ENCODE results near the gene SIX5.
"Not testable (repeated sequence)": the region's sequence is repeated elsewhere in the genome, so short reads cannot be mapped to it uniquely, and the experiment has no call there.

Gene SIX5

DNA sequence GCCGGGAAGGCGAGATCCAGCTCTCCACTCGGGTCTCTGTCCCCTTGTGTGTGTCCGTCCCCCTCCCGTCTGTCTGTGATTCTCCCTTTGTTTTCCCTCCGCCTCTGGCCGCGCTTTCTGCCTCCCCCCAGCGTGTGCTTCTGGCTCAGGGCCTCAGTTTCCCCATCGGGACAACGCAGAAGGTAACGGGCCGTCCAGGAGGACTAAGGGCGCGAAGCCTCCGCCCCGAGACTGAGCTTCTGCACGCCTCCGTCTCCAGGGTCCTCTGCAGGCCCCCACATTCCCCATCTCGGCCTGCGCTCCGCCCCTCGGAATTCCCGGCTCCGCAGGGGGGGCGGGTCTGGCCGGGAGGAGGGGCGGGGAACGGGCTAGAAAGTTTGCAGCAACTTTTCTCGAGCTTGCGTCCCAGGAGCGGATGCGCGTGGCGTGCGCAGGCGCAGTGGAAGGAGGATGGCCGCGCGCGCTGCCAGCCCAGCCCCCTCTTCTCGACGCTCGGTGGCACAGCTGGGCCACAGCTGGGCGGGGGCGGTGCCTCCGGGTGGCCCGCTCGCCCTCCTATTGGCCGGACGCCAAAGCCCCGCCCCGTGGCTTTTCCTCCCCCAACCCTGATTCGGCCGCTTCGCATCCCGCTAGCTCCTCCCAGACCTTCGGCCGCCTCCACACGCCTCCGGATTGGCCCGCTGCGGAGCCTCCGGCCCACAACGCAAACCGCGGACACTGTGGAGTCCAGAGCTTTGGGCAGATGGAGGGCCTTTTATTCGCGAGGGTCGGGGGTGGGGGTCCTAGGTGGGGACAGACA lies at the start of gene SIX5:
SIX5 (minus strand) TSS at position 269 of the 799 bp plus-strand sequence. CDS start 408 bp downstream, outside the sequence.
- peak; percentile 96 for DNase-seq (ENCODE audit: low read depth)

DNA sequence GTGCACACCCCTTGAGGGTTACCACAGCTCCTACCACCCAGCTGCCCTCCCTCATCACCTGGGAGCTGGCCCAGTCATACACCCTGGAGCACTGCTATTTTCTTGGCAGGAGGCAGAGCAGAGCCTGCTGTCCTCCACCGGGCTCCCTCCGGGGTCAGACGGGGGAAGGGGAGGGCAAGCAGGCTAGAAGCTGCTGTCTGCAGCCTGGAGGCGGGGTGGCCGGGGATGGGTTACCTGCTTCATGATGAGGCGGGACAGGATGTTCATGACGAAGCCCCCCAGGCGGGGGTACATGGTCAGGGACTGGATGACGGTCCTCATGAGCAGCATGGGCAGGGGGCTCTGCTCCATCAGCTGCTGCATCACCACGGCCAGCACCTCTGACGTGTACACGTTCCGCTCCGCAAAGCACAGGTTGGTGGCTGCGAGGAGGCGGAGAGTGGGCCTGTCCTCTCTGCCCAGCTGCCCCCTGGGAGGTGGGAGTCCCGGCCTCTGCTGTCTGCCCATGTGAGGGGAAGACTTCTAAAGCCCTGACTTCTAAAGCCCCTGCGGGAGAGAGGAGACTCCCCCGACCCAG lies 48.8 kb upstream of the SIX5 start:
- no peak for DNase-seq (ENCODE audit: low read depth)

DNA sequence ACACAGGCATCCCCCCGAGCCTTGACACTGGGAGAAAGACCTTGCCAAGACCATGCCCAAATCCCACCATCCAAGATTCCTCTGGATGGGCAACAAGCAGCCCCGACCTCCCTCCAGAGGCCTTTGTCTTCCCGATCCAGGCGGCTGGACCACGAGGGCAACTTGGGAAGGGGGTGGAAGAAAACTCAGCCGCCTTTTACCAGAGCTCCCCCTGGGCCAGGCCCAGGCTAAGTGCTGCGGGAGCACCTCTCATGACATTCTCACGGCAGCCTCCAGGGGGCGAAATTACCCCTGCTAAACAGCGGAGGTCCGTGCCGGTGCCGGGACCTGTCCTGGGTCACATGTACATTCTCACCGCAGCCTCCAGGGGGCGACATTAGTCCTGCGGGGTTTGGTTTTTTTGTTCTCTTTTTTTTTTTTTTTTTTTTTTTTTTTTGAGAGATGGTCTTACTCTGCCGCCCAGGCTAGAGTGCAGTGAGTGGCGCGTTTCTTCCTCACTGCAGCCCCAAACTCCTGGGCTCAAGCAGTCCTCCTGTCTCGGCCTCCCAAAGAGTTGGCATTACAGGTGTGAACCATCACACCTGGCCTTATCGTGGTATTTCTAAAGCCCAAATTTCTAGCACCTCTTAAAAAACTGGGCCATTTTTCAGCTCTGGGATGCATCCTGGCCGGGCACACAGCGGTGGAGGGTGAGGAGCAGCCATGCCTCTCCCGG lies 48.1 kb upstream of the SIX5 start:
- peak; percentile 83 for DNase-seq (ENCODE audit: low read depth)

DNA sequence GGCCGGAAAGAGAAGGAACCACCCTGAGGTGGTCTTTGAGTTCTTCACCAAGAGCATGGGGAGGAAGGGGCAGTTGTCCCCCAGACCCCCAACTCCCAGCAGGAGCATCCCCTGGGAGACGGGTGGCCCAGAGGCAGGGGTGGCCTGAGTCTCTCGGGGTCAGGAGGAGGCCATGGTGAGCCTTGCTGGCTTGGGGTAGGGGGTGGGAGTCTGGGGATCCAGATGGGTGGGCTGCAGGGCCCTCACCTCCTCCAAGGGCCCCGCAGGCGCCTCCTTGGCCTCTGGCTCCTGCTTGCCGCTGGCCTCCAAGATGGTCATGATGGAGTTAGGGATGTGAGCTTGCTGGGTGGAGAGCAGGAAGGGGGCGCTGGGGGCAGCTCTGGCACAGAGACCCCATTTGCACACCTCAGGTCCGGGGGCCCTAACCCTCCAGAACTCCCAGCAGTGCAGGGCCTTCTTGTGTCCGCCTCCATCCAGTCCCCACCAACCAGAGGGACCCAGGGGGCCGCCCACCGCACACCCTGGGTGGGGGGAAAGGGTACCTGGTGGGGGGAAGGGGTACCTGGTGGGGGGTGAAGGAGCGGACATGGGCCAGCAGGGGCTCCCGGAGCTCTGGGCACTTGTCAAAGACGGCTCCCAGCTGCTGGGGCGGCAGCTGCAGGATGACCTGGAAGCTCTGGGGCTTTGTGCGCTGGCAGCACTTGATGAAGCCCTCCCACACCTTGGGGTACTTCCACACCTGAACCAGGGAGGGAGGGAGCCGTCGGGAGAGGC lies 47.4 kb upstream of the SIX5 start:
- DNase-seq (ENCODE audit: low read depth): no peak

DNA sequence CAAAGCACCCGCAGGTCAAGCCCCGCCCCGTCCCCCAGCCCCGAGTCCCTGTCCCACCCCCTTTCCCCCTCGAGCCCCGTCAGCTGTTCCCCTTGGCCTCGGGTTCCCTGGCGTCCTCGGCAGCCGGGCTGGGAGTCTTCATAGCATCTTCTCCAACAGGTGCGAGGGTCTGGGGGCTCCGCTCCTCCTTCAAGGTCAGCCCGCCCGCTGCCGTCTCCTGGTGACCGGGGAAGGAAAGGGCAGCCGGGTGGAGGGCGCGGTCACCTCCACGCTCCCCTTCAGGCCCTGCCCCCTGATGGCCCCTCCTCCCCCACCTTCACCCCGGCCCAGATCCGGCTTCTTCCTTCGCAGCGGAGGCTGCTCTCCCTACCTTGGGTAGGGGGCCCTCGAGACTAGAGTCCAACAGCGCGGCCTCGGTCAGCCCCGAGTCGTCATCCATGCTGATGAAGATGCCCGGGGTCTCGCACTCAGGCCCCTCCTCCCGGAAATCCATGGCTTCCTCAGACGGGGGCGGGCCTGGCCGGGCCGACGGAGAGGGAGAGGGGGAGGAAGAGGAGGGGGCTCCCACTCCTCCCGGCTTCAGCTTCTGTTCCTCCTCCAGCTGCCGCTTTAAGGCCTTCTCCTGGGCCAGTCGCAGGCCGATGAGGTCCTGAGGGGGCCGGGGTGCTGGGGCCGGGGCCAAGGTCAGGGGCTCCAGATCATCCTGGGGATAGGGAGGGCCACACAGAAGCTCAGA lies 46.6 kb upstream of the SIX5 start:
- no peak for DNase-seq (ENCODE audit: low read depth)

DNA sequence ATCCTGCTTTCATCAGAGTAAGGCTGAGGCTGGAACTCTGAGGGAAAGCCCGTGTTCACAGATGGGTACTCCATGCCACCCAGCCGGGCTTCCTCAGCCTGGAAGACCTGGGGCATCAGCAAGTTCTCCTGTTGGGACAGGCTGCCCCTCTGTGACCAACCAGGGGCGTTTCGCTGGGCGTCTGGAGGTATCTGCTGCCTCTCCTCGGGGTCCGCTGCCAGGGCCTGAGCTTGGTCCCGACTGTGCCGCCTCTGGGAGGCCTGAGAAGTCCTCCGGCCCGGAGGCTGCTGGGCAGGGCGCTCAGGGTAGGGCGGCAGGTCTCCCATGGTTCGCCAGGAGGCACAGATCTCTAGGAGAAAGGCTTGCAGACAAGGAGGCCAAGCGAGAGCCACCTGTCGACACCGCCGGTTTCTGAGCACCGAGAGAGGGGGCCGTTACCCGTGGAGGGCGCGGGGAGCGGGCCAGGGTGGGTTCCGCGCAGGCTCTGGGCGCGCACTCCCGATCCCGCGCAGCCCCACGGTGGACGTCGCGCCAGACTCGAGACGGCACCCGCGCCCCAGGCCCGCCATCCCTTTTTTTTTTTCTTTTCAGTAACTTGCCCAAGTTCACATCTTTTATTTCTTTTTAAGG lies 45.9 kb upstream of the SIX5 start, which contains the start of gene RSPH6A:
RSPH6A (minus strand) TSS at position 458 of the 630 bp plus-strand sequence; CDS start at position 326, 132 bp downstream.
- DNase-seq (ENCODE audit: low read depth): no peak

DNA sequence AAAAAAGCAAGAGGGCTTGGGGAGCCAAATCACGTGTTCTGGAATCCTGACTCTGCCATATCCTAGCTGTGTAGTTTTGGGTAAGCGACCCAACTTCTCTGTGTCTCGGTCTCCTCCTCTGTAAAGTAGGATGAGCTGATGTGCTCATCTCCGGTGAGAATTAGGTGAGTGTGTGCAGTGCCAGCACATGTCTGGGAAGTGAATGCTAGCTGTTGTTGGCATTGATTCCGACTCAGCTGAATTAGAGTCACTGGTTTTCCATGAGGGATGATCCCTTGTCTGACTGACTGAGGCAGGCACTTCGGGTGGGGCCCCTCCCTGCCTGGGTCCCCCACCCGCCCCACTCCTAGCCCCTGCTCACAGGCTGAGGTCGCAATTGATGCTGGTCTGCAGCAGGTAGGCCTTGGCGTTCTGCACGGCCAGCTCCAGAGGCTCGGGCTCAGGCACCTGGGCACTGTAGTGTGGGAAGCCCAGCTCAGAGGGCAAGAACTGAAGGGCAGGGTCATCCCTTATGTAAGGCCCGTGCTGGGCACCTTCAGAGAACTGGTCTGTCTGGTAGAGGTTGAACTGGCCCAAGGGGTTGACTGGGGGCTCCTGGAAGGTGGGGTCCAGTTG lies 45.2 kb upstream of the SIX5 start:
- DNase-seq (ENCODE audit: low read depth): no peak

DNA sequence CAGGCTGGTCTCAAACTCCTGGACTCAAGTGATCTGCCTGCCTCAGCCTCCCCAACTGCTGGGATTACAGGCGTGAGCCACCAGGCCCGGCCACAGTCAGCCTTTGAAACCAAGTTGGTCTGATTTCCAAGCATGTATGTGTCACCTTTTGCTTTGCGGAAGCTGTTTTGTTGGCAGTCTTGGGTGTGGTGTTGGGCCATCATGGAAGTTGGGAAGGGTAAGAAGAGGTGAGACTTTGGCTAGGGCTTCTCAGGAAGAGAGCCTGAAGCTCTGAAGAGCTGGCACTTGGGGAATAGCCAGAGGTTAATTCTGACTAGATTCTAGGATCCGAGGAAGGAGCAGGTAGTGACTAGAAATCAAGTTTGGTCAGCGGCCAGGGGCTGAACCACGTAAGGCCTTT lies 43.2 kb upstream of the SIX5 start:
- no peak for DNase-seq (ENCODE audit: low read depth)

DNA sequence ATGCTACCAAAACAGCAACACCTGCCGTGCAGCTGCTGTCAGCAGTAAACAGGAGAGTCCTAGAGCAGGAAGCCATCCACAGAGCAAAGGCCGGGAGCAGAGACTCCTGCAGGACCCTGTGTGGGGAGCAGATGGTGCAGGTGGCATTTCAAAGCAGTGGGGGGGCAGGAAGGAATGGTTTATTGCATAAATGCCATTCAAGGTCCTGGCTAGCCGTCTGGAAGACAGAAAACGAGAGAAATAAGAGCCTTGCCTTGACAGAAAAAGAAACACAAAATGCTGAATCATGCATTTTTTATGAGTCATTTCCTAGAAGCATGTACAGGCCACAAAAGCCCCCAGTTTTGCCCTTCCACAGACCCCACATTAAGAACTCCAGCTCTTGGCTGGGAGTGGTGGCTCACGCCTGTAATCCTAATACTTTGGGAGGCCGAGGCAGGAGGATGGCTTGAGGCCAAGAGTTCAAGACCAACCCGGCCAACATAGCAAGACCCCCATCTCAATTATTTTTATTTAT lies 40.6 kb upstream of the SIX5 start:
- peak; percentile 41 for DNase-seq (ENCODE audit: low read depth)

DNA sequence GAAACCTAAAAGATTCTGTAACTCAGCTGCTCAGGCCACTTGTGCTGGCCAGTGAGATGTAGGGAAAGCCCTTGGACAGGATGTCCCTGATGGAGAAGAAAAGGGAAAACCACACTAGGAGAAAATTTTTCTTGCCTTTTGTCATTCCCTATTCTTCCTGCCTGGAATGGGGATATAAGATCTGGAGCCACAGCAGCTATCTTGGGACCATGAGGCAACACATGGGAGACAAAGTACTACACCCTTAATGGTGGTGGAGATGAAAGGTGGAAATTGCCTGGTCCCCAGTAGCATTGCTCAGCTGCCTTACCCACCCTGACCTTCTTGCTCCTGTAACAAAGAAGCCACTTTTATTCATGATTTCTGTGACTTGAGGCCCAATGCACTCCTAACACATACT lies 36.7 kb upstream of the SIX5 start:
- DNase-seq (ENCODE audit: low read depth): no peak

DNA sequence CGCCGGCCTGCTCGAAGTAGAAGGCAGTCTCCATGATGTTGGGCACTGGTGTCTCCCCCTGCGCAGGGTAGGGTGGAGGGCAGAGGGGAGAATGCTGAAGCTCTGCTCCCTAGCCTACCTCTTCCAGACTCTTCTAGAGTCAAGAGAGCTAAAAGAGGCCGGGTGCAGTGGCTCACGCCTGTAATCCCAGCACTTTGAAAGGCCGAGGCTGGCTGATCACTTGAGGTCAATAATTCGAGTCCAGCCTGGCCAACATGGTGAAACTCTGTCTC lies 35.8 kb upstream of the SIX5 start:
- no peak for DNase-seq (ENCODE audit: low read depth)

DNA sequence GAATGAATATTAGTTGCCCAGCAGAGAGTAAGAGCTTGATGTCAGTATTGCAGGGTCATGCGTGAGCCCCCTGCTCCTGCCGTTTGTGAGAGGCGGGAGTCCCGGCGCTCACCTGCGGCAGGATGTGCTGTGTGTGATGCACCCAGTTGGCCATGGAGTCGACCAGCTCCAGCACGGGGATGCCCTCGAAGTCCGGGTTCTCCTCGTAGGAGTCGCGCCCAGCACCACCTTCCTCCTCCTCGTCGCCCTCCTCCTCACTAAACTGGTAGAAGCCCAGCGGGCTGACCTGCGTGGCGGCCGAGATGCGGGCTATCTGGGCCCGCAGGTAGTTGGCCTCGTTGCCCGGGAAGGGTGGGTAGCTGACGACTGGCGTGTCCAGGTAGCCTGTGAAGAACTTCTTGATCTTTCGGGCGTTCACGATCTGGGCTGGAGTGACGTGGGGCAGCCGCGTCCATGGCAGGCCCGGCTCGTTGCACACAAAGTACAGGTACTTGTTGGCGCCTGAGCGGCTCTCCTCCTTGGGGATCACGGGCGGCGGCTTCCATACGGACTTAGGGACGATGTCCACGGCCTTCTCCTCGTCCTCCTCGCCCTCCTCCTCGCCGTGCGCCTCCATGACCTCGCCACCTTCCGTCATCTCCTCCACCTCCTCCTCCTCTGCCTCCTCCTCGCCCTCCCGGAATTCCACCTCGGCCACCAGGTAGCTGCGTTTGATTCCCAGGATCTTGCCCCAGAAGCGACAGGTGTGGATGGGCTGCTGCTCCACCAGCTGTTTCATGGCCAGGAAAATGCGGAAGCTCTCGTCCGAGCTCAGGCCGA lies 35.3 kb upstream of the SIX5 start:
- DNase-seq (ENCODE audit: low read depth): no peak

DNA sequence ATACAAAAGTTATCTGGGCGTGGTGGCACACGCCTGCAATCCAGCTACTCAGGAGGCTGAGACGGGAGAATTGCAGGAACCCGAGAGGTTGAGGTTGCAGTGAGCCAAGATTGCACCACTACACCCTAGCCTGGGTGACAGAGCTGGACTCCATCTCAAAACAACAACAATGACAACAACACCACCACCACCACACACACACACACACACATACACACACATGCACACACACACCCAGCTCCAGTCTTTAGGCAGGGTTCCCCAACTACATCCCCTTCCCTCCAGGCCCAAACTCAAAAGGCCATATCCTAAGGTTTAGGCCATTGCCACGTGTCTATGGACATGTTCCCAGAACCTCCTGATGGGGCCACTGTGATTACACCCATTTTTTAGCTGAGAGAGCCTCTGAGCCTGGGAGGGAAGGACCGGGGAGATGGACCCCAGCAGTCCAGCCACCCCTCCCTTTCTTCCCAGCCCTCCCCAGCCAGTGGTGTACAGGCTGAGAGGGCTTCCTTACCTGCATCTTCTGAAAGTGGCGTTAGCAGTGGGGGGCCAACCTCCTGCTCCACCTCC lies 32.6 kb upstream of the SIX5 start:
- no peak for DNase-seq (ENCODE audit: low read depth)

DNA sequence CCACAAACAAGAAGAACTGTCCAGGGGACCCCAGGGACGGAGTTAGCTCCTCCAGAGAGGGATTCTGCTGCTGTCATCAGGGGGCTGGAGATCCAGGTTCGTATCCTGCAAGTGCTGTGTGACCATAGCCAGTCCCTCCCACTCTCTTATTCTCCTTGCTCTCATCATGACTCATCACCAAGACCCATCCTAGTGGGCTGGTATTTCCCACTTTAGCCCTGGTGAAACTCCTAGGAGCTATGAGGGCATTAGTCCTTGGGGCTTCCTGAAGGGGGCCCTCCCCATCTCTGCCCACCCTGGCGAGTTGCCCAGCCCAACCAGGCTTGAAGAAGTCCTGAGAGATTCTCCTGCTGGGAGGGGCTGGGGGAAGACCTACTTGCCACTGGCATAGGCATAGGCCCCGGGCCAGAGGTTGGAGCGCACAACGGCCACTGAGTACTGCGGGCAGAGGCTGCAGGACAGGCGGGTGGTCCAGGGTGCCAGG lies 31.1 kb upstream of the SIX5 start:
- DNase-seq (ENCODE audit: low read depth): no peak

DNA sequence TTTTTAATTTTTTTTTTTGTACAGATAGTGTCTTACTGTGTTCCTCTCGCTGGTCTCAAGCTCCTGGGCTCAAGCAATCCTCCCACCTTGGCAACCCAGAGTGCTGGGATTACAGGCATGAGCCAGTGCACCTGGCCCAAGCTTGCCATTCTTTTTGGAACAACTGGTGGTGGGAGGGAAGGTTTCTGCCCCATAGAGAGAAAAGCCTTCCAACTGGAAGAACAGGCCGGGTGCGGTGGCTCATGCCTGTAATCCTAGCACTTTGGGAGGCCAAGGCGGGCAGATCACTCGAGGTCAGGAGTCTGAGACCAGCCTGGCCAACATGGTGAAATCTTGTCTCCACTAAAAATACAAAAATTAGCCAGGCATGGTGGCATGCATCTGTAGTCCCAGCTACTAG lies 30.5 kb upstream of the SIX5 start:
- DNase-seq (ENCODE audit: low read depth): not testable (repeated sequence)

DNA sequence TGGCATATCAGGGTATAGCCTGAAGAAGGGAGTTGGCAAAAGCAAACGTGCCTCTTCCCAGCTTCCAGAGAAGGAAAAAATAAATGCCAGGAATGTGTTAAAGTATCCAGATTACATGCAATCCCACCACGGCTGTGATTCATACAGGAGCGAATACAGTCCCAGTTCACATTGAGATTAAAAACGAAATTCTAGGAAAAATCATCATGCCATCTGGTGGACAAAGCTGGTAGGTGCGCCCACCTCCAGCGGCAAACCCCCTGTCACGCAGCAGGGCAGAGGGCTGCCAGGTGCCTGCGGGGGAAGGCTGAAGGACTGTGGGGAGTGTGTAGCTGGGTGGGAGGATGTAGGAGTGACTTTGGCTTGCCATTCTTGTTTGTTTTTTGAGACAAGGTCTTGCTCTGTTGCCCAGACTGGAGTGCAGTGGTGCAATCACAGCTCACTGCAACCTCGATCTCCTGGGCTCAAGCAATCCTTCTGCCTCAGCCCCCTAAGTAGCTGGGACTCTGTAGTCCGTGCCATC lies 30.0 kb upstream of the SIX5 start:
- DNase-seq (ENCODE audit: low read depth): peak; percentile 65

DNA sequence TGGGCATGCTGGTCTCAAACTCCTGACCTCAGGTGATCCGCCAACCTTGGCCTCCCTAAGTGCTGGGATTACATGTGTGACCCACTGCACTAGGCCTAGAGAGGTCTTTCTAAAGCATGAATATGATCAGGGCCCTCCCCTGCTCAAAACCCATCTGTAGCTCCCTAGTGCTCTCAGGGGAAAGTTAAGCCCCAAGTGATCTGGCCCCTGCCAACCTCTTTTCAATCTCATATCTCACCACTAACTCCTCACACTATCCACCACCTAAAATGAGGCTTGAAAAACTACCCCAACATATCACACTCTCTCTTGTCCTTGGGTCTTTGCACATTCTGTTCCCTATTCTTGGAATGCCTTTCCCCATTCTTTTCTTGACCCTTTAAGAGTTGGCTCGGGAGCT lies 25.6 kb upstream of the SIX5 start:
- DNase-seq (ENCODE audit: low read depth): no peak

DNA sequence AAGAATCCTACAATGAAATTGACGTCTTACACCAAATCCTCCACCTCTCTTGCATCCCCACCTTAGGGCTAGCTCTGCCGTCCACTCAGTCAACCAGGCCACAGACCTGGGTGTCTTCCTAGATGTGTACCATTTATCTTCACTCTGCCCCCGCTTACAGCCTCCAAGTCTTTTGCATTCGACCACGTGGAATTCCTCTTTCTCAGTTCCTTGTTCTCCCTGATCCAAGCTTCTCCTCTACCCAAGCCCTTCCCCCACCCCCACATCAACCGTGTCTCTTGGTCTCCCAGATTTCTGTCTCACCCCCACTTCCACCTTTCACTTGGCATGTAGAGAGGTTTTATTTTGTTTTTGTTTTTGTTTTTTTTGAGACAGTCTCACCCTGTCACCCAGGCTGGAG lies 24.8 kb upstream of the SIX5 start:
- no peak for DNase-seq (ENCODE audit: low read depth)

DNA sequence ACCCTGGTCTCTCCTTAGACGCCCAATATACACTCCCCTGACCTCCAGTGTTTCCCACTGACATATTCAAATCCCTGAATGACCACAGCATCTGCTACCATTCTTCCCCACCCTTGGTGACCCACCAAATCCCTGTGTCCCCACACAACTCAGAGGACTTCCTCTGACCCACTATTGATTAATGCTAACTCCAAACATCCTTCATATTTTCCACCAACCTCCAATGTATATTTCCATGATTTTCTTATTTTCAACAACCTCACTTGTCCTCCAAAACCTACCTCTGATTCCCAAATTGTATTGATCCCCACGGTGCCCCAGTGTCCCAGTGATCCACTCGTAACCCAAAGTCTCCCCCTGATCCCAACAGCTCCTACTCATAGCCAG lies 24.1 kb upstream of the SIX5 start:
- DNase-seq (ENCODE audit: low read depth): no peak

Measured in stromal cell of bone marrow (primary cell).